K562 (cell line): ENCODE measurements around the gene ZBTB32. TPM values are rescaled to one million over a fixed set of nuclear protein-coding genes. Genes with fewer than 3 reads are reported as not detected.

Source experiments
- BRF1 ChIP-seq: IDR thresholded peaks from 3 replicates; pipeline ENCODE4 v1.6.1; 2011; ENCODE audit warnings: borderline replicate concordance, mild to moderate bottlenecking; ENCODE audit not compliant: insufficient read length; ENCODE audit errors: extremely low read depth
- CHD1 ChIP-seq: fragments of 200-600 bp; sonication (generic); IDR thresholded peaks from one replicate; pipeline ENCODE4 v1.6.1; 2012; ENCODE audit warnings: mild to moderate bottlenecking, moderate library complexity, low read length, inconsistent platforms
- CTBP1 ChIP-seq: fragments of 450-650 bp; IDR thresholded peaks from 2 replicates; pipeline ENCODE4 v1.6.1; 2016; ENCODE audit warnings: borderline replicate concordance
- E4F1 ChIP-seq: fragments of 250-450 bp; sonication (Bioruptor Pico); IDR thresholded peaks from 2 replicates; pipeline ENCODE4 v1.5.0; 2021; ENCODE audit warnings: mild to moderate bottlenecking, borderline replicate concordance
- ELF2 ChIP-seq: fragments of 250-450 bp; sonication (Bioruptor Pico); IDR thresholded peaks from 2 replicates; pipeline ENCODE4 v1.5.0; 2021; ENCODE audit warnings: mild to moderate bottlenecking
- ESRRA ChIP-seq: fragments of 450-650 bp; IDR thresholded peaks from 2 replicates; pipeline ENCODE4 v1.6.1; 2014; ENCODE audit warnings: low read depth, mild to moderate bottlenecking, moderate library complexity, borderline replicate concordance
- GATAD2A ChIP-seq: fragments of 450-650 bp; IDR thresholded peaks from 2 replicates; pipeline ENCODE4 v1.6.1; 2017
- HINFP ChIP-seq: fragments of 450-650 bp; conservative IDR thresholded peaks from 2 replicates; pipeline ENCODE4 v1.6.1; 2016; ENCODE audit warnings: missing genetic modification characterization, low read depth, mild to moderate bottlenecking, control low read depth, missing compliant biosample characterization
- ILF3 ChIP-seq: fragments of 450-650 bp; IDR thresholded peaks from 2 replicates; pipeline ENCODE4 v1.6.1; 2018; ENCODE audit warnings: antibody characterized with exemption, mild to moderate bottlenecking, moderate library complexity, borderline replicate concordance
- LARP7 ChIP-seq: fragments of 450-650 bp; IDR thresholded peaks from 2 replicates; pipeline ENCODE4 v1.6.1; 2016
- MAZ ChIP-seq, 2 experiments: fragments of 450-650 bp in 1 of 2; sonication (generic) in 1 of 2; formaldehyde crosslinking; IDR thresholded peaks in 1 of 2; conservative IDR thresholded peaks in 1 of 2; 2 replicates each; pipeline versions ENCODE4 v1.4.0 to v1.5.0; 2020; ENCODE audit warnings: mild to moderate bottlenecking in 1 of 2, missing genetic modification reagents in 1 of 2
- NONO ChIP-seq, 2 experiments: fragments of 200-400 bp in 1 of 2; fragments of 450-650 bp in 1 of 2; formaldehyde crosslinking in 1 of 2; IDR thresholded peaks; 2 replicates each; pipeline ENCODE4 v1.6.1; 2017; ENCODE audit warnings: low read depth in 2 of 2, mild to moderate bottlenecking in 2 of 2, moderate library complexity in 2 of 2, low read length in 1 of 2
- NRF1 ChIP-seq, 2 experiments: fragments of 450-650 bp; IDR thresholded peaks in 1 of 2; conservative IDR thresholded peaks in 1 of 2; 2 replicates each; pipeline ENCODE4 v1.6.1; 2014; ENCODE audit warnings: mild to moderate bottlenecking in 2 of 2
- PHB2 ChIP-seq: fragments of 450-650 bp; IDR thresholded peaks from 2 replicates; pipeline ENCODE4 v1.6.1; 2017; ENCODE audit warnings: low read depth
- PTRF ChIP-seq: fragments of 450-650 bp; IDR thresholded peaks from 2 replicates; pipeline ENCODE4 v1.6.1; 2016; ENCODE audit warnings: mild to moderate bottlenecking, missing genetic modification characterization, missing compliant biosample characterization
- SMARCA5 ChIP-seq: fragments of 450-650 bp; IDR thresholded peaks from 2 replicates; pipeline ENCODE4 v1.6.1; 2016
- ZBTB26 ChIP-seq: fragments of 450-650 bp; formaldehyde crosslinking; IDR thresholded peaks from 2 replicates; pipeline ENCODE4 v1.4.0; 2022; ENCODE audit warnings: missing genetic modification characterization
- ZBTB5 ChIP-seq: fragments of 450-650 bp; IDR thresholded peaks from 2 replicates; pipeline ENCODE4 v1.6.1; 2017; ENCODE audit warnings: antibody characterized with exemption
- ZFP30 ChIP-seq: fragments of 250-450 bp; sonication (Bioruptor Pico); IDR thresholded peaks from 2 replicates; pipeline ENCODE4 v1.8.0; 2022; ENCODE audit warnings: moderate library complexity, mild to moderate bottlenecking, inconsistent platforms, borderline replicate concordance
- ZNF124 ChIP-seq: sonication (generic); formaldehyde crosslinking; IDR thresholded peaks from 2 replicates; pipeline ENCODE4 v1.8.1; 2022; ENCODE audit warnings: missing genetic modification reagents
- ZNF212 ChIP-seq: fragments of 450-650 bp; formaldehyde crosslinking; IDR thresholded peaks from 2 replicates; pipeline ENCODE4 v1.4.0; 2020; ENCODE audit warnings: mild to moderate bottlenecking
- polyA plus RNA-seq, 8 experiments: library from polyadenylated mRNA; depleted of rRNA in 4 of 8; stranded (reverse) in 5 of 8; unstranded in 3 of 8; fragments of >200 nt; fragmentation: Nextera tagmentation in 2 of 8; fragmentation: Illumina TruSeq in 1 of 8; extraction: Ambion mirVana in 2 of 8; extraction: Trizol in 1 of 8; gene quantifications; 2 replicates each; pipeline versions ENCODE4 v1.2.1 to v1.2.3, GENCODE V29; 2011 to 2014; ENCODE audit warnings: inconsistent platforms in 1 of 8, missing spikeins in 1 of 8
- total RNA-seq, 7 experiments: library from RNA; depleted of rRNA in 6 of 7; stranded (reverse); fragments of >200 nt in 6 of 7; fragmentation: Illumina TruSeq in 2 of 7; extraction: Trizol in 2 of 7; gene quantifications; 2 replicates each; pipeline versions ENCODE4 v1.2.1 to v1.2.3, GENCODE V29; 2011 to 2021; ENCODE audit warnings: low replicate concordance in 1 of 7

Gene ZBTB32
- total and polyA plus RNA-seq, 9 of the 15 experiments (the other 6 are each of a cell fraction or from before 2014, with no cell fraction given): 0.20 TPM; not detected in 8

GRCh38 chr19:35693835-35694599, 10.3 kb upstream of the ZBTB32 start (continued):
- TF ChIP-seq ZBTB5 (0 out of 2 replicates have a peak, but pooled peaks have one; percentile 40), CTBP1 (peak; percentile 48; the same call in 1 of the 2 replicates), BRF1 (no peak), NRF1 (conservative IDR thresholded peaks at IDR 0.05 in 1 of 2, IDR thresholded peaks at IDR 0.05 in 1 of 2) (no peak), ELF2 (no peak), PTRF (tag) (no peak), MAZ (CRISPR knock-in tag; conservative IDR thresholded peaks at IDR 0.05 in 1 of 2, IDR thresholded peaks at IDR 0.05 in 1 of 2) (peak in 1 of 2 experiments; percentile 87; a peak in 3 of 4 replicates), ESRRA (peak; percentile 31; the same call in 1 of the 2 replicates), ZNF212 (CRISPR knock-in tag) (no peak), ZFP30 (CRISPR knock-in tag) (no peak), E4F1 (CRISPR knock-in tag) (no peak), SMARCA5 (0 out of 2 replicates have a peak, but pooled peaks have one; percentile 50), ZBTB26 (CRISPR knock-in tag) (peak; percentile 96), ZNF124 (CRISPR knock-in tag) (no peak), PHB2 (no peak), LARP7 (0 out of 2 replicates have a peak, but pooled peaks have one; percentile 28), ILF3 (no peak), NONO (IDR thresholded peaks at IDR 0.05; ENCODE audit: low read depth in 2 of 2, low read length in 1 of 2) (peak in 1 of 2 experiments; percentile 76; a peak in 1 of 4 replicates), GATAD2A (0 out of 2 replicates have a peak, but pooled peaks have one; percentile 67), CHD1 (no peak), HINFP (tag) (0 out of 2 replicates have a peak, but pooled peaks have one; percentile 16)
